Measurements from ENCODE around the gene SDHA. TPM values are rescaled to one million over a fixed set of nuclear protein-coding genes. Genes with fewer than 3 reads are reported as not detected.
"Not testable (repeated sequence)": the region's sequence is repeated elsewhere in the genome, so short reads cannot be mapped to it uniquely, and the experiment has no call there.

Gene SDHA
- total RNA-seq, 1 donor from 2014 or later = 91.7 TPM

GRCh38 chr5:252546-252945 is 34.4 kb downstream of the SDHA start:
- H3K36me3 Mint-ChIP-seq (ENCODE audit: low read depth, unreplicated experiment) = peaks cover 37% of the 10 kb centered on the region
- H3K27ac Mint-ChIP-seq (ENCODE audit: unreplicated experiment) = no peak overlapping the region
- Histone ChIP-seq H3K4me3 (ENCODE audit: insufficient read depth, low read depth, low read length) (no peak overlapping the region), H3K4me2 (ENCODE audit: low read length) (no peak overlapping the region), H3K27me3 (ENCODE audit: insufficient read depth, low read length) (no peaks in the 10 kb centered on the region), H3K27ac (ENCODE audit: low read depth, low read length) (no peak overlapping the region), H3K9me3 (ENCODE audit: insufficient read depth, low read depth, low read length) (no peaks in the 10 kb centered on the region), H3K79me2 (ENCODE audit: insufficient read depth, low read length) (no peaks in the 10 kb centered on the region), H3K9ac (ENCODE audit: low read length) (peak overlapping the region; percentile 37), H3K4me1 (ENCODE audit: insufficient read depth, low read length) (peaks cover 3% of the 10 kb centered on the region), H2AFZ (ENCODE audit: low read depth, low read length) (no peak overlapping the region), H4K20me1 (ENCODE audit: insufficient read depth, low read length) (no peaks in the 10 kb centered on the region), H3K36me3 (ENCODE audit: insufficient read depth, low read length) (peaks cover 32% of the 10 kb centered on the region)
- TF ChIP-seq EZH2 (IDR thresholded peaks at IDR 0.05; ENCODE audit: insufficient read depth, low read length) (no peak), CTCF (IDR thresholded peaks at IDR 0.05; ENCODE audit: insufficient read depth, low read depth, low read length) (no peak)
- H3K4me3 Mint-ChIP-seq (ENCODE audit: unreplicated experiment) = no peak overlapping the region
- H3K9me3 Mint-ChIP-seq (ENCODE audit: unreplicated experiment) = peaks cover 2% of the 10 kb centered on the region
- no peak for FAIRE-seq
- no peaks in the 10 kb centered on the region for H3K27me3 Mint-ChIP-seq (ENCODE audit: low read depth, unreplicated experiment)
- no peak for DNase-seq (ENCODE audit: low read depth)
- H3K4me1 Mint-ChIP-seq (ENCODE audit: low read depth, unreplicated experiment) = no peaks in the 10 kb centered on the region

- not testable (repeated sequence) for DNase-seq (ENCODE audit: low read depth); H3K27me3 ChIP-seq (ENCODE audit: insufficient read depth, low read length); H3K9me3 Mint-ChIP-seq (ENCODE audit: unreplicated experiment); H3K4me1 ChIP-seq (ENCODE audit: insufficient read depth, low read length); H3K79me2 ChIP-seq (ENCODE audit: insufficient read depth, low read length); H3K4me3 ChIP-seq (ENCODE audit: insufficient read depth, low read depth, low read length); H2AFZ ChIP-seq (ENCODE audit: low read depth, low read length); H3K27ac ChIP-seq (ENCODE audit: low read depth, low read length); H3K4me1 Mint-ChIP-seq (ENCODE audit: low read depth, unreplicated experiment); H3K27me3 Mint-ChIP-seq (ENCODE audit: low read depth, unreplicated experiment); H3K9me3 ChIP-seq (ENCODE audit: insufficient read depth, low read depth, low read length); H3K4me2 ChIP-seq (ENCODE audit: low read length); H3K9ac ChIP-seq (ENCODE audit: low read length); H4K20me1 ChIP-seq (ENCODE audit: insufficient read depth, low read length); H3K4me3 Mint-ChIP-seq (ENCODE audit: unreplicated experiment); H3K27ac Mint-ChIP-seq (ENCODE audit: unreplicated experiment); FAIRE-seq
- peaks cover 20% of the 10 kb centered on the region for H3K36me3 ChIP-seq (ENCODE audit: insufficient read depth, low read length)
- peaks cover 34% of the 10 kb centered on the region for H3K36me3 Mint-ChIP-seq (ENCODE audit: low read depth, unreplicated experiment)
These were observed 36.2 kb downstream of the SDHA start for GRCh38 chr5:254322-254721.

GRCh38 chr5:255116-255515 is 37.0 kb downstream of the SDHA start:
- H4K20me1 ChIP-seq (ENCODE audit: insufficient read depth, low read length); FAIRE-seq; H3K79me2 ChIP-seq (ENCODE audit: insufficient read depth, low read length); H3K9me3 Mint-ChIP-seq (ENCODE audit: unreplicated experiment); H3K27me3 ChIP-seq (ENCODE audit: insufficient read depth, low read length); H3K4me3 Mint-ChIP-seq (ENCODE audit: unreplicated experiment); DNase-seq (ENCODE audit: low read depth); H3K4me2 ChIP-seq (ENCODE audit: low read length); H3K9ac ChIP-seq (ENCODE audit: low read length); H3K27ac Mint-ChIP-seq (ENCODE audit: unreplicated experiment); H3K27ac ChIP-seq (ENCODE audit: low read depth, low read length); H3K4me1 ChIP-seq (ENCODE audit: insufficient read depth, low read length); H3K27me3 Mint-ChIP-seq (ENCODE audit: low read depth, unreplicated experiment); H3K9me3 ChIP-seq (ENCODE audit: insufficient read depth, low read depth, low read length); H3K4me1 Mint-ChIP-seq (ENCODE audit: low read depth, unreplicated experiment); H3K4me3 ChIP-seq (ENCODE audit: insufficient read depth, low read depth, low read length); H2AFZ ChIP-seq (ENCODE audit: low read depth, low read length): not testable (repeated sequence)
- peaks cover 29% of the 10 kb centered on the region for H3K36me3 Mint-ChIP-seq (ENCODE audit: low read depth, unreplicated experiment)
- H3K36me3 ChIP-seq (ENCODE audit: insufficient read depth, low read length) = peaks cover 15% of the 10 kb centered on the region

GRCh38 chr5:256347-256746 is 38.2 kb downstream of the SDHA start:
- not testable (repeated sequence) for H3K9me3 ChIP-seq (ENCODE audit: insufficient read depth, low read depth, low read length); H3K27ac ChIP-seq (ENCODE audit: low read depth, low read length); H3K27me3 ChIP-seq (ENCODE audit: insufficient read depth, low read length); H3K9ac ChIP-seq (ENCODE audit: low read length); H3K4me3 Mint-ChIP-seq (ENCODE audit: unreplicated experiment); H2AFZ ChIP-seq (ENCODE audit: low read depth, low read length); H3K4me1 Mint-ChIP-seq (ENCODE audit: low read depth, unreplicated experiment); H3K4me2 ChIP-seq (ENCODE audit: low read length); H3K79me2 ChIP-seq (ENCODE audit: insufficient read depth, low read length); DNase-seq (ENCODE audit: low read depth); H3K27me3 Mint-ChIP-seq (ENCODE audit: low read depth, unreplicated experiment); H3K27ac Mint-ChIP-seq (ENCODE audit: unreplicated experiment); FAIRE-seq; H3K4me3 ChIP-seq (ENCODE audit: insufficient read depth, low read depth, low read length); H3K9me3 Mint-ChIP-seq (ENCODE audit: unreplicated experiment); H3K4me1 ChIP-seq (ENCODE audit: insufficient read depth, low read length); H4K20me1 ChIP-seq (ENCODE audit: insufficient read depth, low read length)
- H3K36me3 ChIP-seq (ENCODE audit: insufficient read depth, low read length) = peaks cover 14% of the 10 kb centered on the region
- H3K36me3 Mint-ChIP-seq (ENCODE audit: low read depth, unreplicated experiment) = peaks cover 29% of the 10 kb centered on the region

Measured in astrocyte (in vitro differentiated cells and primary cell).